ENCODE data around the gene PIGH.

- TF ChIP-seq, protein P1, sequence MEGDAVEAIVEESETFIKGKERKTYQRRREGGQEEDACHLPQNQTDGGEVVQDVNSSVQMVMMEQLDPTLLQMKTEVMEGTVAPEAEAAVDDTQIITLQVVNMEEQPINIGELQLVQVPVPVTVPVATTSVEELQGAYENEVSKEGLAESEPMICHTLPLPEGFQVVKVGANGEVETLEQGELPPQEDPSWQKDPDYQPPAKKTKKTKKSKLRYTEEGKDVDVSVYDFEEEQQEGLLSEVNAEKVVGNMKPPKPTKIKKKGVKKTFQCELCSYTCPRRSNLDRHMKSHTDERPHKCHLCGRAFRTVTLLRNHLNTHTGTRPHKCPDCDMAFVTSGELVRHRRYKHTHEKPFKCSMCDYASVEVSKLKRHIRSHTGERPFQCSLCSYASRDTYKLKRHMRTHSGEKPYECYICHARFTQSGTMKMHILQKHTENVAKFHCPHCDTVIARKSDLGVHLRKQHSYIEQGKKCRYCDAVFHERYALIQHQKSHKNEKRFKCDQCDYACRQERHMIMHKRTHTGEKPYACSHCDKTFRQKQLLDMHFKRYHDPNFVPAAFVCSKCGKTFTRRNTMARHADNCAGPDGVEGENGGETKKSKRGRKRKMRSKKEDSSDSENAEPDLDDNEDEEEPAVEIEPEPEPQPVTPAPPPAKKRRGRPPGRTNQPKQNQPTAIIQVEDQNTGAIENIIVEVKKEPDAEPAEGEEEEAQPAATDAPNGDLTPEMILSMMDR (conservative IDR thresholded peaks at IDR 0.05; ENCODE audit: low read length) = no peak
- TF ChIP-seq EZH2phosphoT487 (IDR thresholded peaks at IDR 0.05; ENCODE audit: borderline replicate concordance) = no peak
Measured at GRCh38 chr14:67549734-67550133, 50.3 kb downstream of the PIGH start.
